ENCODE measurements around the gene NMD3.

NMD3 gene

DNA sequence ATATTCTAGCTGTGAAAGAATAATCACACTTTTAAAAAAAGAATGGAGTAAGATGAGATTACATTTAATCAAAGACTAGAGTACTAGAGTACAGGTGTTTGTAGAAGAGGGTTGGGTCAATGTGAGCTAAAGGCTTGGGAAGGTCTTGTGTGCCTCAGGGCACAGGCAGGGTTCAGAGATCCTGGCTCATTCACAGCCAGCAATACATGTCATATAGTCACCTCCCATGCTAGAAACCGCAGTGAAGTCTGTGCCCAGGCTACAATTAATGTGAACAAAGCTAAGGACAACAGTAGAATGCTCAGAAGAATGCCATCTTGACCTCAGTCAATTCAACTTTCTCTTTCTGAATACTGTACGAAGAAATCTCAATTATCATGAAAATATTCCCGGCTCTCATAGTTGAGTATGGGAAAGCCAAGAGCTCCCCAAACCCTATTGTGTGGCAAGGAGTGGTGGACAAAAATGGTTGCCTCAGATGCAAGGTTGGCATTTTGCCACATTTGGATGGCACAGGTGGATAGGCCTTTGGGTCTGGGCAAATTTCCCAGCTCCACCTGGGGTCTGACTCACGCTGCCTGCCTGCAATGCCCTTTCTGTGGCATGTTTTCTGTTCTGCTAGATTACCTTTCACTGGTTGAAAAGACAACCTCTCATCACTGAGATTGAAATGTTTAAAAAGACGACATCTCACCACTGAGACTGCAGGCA, 70.2 kb downstream of the NMD3 start:
- DNase-seq (ENCODE audit: low spot score in 2 of 2) (no peak), ATAC-seq (no peak)
- Mint-ChIP-seq H3K4me1 (no peaks in the 10 kb centered on the region), H3K4me3 (no peak overlapping the region), H3K9me3 (no peaks in the 10 kb centered on the region), H3K27ac (no peak overlapping the region), H3K36me3 (no peaks in the 10 kb centered on the region)

DNA sequence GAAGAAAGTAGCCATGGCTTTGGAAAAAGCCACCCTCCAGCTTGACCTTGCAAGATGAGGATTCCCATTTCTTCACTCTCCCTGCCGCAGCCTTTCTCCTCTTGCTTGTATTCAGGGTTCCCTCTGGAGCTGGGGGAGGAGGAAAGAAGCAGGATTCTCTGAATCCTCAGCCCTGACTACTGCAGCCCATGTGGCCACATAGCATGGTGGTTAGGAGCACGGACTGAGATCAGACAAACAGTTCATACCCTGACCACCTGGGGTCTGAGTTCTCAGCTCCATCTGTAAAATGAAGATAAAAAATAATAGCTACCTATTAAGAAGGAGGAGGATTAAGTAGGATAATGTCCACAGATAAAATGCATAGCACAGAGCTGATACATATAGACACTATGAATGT, 72.3 kb downstream of the NMD3 start:
- Mint-ChIP-seq H3K4me3 (no peak overlapping the region), H3K9me3 (peaks cover 5% of the 10 kb centered on the region), H3K4me1 (no peaks in the 10 kb centered on the region), H3K27ac (no peak overlapping the region), H3K36me3 (no peaks in the 10 kb centered on the region)
- DNase-seq (ENCODE audit: low spot score in 2 of 2) (no peak), ATAC-seq (no peak)

DNA sequence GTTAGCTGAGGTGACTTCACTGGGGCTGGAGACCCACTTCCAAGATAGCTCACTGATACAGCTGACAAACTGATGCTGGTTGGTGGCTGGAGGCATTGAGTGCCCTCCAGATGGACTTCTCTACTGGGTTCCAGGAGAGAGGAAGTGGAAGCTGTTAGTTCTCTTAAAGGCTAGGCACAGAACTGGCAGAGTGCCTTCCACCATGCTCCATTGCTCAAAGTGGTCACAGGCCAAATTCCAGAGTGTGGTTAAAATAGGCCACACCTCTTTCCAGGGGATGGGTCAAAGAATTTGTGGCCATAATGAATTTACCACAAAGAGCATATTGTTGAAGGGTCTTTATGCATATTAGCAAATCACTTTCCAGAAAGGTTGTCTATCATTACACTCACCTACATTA, 74.2 kb downstream of the NMD3 start:
- H3K27ac Mint-ChIP-seq, result no peak overlapping the region
- H3K4me3 Mint-ChIP-seq, result no peak overlapping the region
- ATAC-seq (no peak), DNase-seq (ENCODE audit: low spot score in 2 of 2) (no peak)
- H3K4me1 Mint-ChIP-seq, result no peaks in the 10 kb centered on the region
- peaks cover 9% of the 10 kb centered on the region for H3K9me3 Mint-ChIP-seq
- no peaks in the 10 kb centered on the region for H3K36me3 Mint-ChIP-seq

DNA sequence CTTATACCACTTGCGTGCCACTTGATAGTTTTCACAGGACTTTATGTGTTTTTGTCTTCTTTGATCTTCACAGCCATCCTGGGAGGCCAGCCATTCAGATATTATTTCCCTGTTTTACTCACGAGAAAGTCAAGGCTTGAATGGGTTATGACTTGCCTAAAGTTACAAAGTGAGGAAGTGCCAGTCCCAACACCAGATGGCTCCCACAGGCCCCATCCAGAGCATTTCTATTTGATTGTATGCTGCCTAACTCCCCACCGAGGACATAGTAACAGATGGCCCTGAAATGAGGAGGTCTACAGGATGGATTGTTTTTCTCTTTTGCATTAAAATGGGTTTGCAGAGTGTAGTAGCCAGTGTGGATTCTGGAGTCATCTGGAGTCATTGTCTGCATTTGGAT, 75.7 kb downstream of the NMD3 start:
- ATAC-seq (no peak), DNase-seq (ENCODE audit: low spot score in 2 of 2) (no peak)
- Mint-ChIP-seq H3K9me3 (peaks cover 9% of the 10 kb centered on the region), H3K4me1 (no peaks in the 10 kb centered on the region), H3K4me3 (no peak overlapping the region), H3K36me3 (no peaks in the 10 kb centered on the region), H3K27ac (no peak overlapping the region)

All from stimulated activated effector memory CD8-positive, alpha-beta T cell treated with anti-CD3 and anti-CD28 coated beads, Interleukin-12 subunit alpha, Interleukin-12 subunit beta, amount 100 ng/mL, for 72 hours (primary cell).